WTC11 (cell line): ENCODE measurements around the gene NDST3.

ENCODE experiments used
- CBFB ChIP-seq: sonication (generic); formaldehyde crosslinking; IDR thresholded peaks from 2 replicates; pipeline ENCODE4 v1.8.1; 2022; ENCODE audit warnings: mild to moderate bottlenecking, low read depth, missing genetic modification reagents
- CREM ChIP-seq: sonication (generic); formaldehyde crosslinking; IDR thresholded peaks from 2 replicates; pipeline ENCODE4 v1.8.1; 2022; ENCODE audit warnings: mild to moderate bottlenecking, missing genetic modification reagents, moderate library complexity
- ELF4 ChIP-seq: sonication (generic); formaldehyde crosslinking; IDR thresholded peaks from 2 replicates; pipeline ENCODE4 v1.8.1; 2022; ENCODE audit warnings: low read depth, mild to moderate bottlenecking, moderate library complexity, missing genetic modification reagents
- JUN ChIP-seq: sonication (generic); formaldehyde crosslinking; IDR thresholded peaks from 2 replicates; pipeline ENCODE4 v1.8.0; 2023; ENCODE audit warnings: mild to moderate bottlenecking, missing genetic modification reagents
- NFE2L1 ChIP-seq: sonication (generic); formaldehyde crosslinking; IDR thresholded peaks from 2 replicates; pipeline ENCODE4 v1.8.1; 2023; ENCODE audit warnings: missing genetic modification reagents
- SP1 ChIP-seq: sonication (generic); formaldehyde crosslinking; conservative IDR thresholded peaks from 2 replicates; pipeline ENCODE4 v1.8.1; 2022; ENCODE audit warnings: missing genetic modification reagents
- ZNF138 ChIP-seq: sonication (generic); formaldehyde crosslinking; conservative IDR thresholded peaks from 2 replicates; pipeline ENCODE4 v1.8.1; 2022; ENCODE audit warnings: mild to moderate bottlenecking, moderate library complexity, missing genetic modification reagents
- ZNF263 ChIP-seq: sonication (generic); formaldehyde crosslinking; IDR thresholded peaks from 2 replicates; pipeline ENCODE4 v1.8.1; 2022; ENCODE audit warnings: low read depth, mild to moderate bottlenecking, moderate library complexity, missing genetic modification reagents
- TF ChIP-seq, protein P1 (sequence below): fragments of 200-600 bp; IDR thresholded peaks from 2 replicates; pipeline ENCODE4 v1.8.0; 2022; ENCODE audit warnings: antibody characterized with exemption
- TF ChIP-seq, protein P2 (sequence below): sonication (generic); formaldehyde crosslinking; IDR thresholded peaks from 2 replicates; pipeline ENCODE4 v1.8.1; 2022; ENCODE audit warnings: low read depth, missing genetic modification reagents, borderline replicate concordance
- TF ChIP-seq, protein P3 (sequence below): sonication (generic); formaldehyde crosslinking; IDR thresholded peaks from 2 replicates; pipeline ENCODE4 v1.8.0; 2022; ENCODE audit warnings: mild to moderate bottlenecking, missing genetic modification reagents
- TF ChIP-seq, protein P4 (sequence below): sonication (generic); formaldehyde crosslinking; IDR thresholded peaks from 2 replicates; pipeline ENCODE4 v1.8.0; 2022; ENCODE audit warnings: mild to moderate bottlenecking, missing genetic modification reagents
- TF ChIP-seq, protein P5 (sequence below): sonication (generic); formaldehyde crosslinking; IDR thresholded peaks from 2 replicates; pipeline ENCODE4 v1.8.0; 2022; ENCODE audit warnings: mild to moderate bottlenecking, missing genetic modification reagents

DNA sequence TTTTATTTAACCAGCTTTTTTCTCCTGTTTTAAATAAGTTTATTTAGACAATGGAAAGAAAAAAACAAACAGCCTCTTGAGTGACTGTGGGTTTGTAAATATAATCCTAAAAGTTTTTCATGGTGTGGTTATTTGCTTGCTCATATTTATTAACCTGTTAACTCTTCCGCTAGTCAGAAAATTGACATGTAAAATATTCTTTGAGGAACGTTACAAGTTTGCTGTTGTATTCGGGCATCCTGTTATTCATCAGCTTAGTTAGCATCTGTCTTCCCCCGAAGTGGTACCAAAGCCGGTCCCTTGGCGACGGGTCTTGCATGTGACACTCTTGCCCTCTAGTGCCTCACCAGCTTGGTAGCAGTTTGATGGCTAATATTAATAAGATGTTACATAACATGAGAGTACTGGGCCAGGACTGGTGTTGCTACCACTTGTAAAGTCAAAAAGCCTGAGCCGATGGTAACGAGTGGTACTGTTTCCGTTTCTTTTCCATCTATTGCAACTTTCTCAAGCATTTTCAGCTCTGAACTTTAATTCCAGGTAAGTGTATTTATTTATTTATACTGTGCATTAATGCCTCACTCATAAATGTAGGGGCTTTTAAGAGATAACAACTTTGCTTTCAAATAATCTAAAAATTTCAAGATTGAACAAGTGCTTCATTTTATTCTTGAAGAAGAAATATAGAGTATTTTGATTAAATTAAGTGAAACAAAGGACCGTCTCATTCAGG, at the start of gene NDST3:
- TF ChIP-seq, protein P1, sequence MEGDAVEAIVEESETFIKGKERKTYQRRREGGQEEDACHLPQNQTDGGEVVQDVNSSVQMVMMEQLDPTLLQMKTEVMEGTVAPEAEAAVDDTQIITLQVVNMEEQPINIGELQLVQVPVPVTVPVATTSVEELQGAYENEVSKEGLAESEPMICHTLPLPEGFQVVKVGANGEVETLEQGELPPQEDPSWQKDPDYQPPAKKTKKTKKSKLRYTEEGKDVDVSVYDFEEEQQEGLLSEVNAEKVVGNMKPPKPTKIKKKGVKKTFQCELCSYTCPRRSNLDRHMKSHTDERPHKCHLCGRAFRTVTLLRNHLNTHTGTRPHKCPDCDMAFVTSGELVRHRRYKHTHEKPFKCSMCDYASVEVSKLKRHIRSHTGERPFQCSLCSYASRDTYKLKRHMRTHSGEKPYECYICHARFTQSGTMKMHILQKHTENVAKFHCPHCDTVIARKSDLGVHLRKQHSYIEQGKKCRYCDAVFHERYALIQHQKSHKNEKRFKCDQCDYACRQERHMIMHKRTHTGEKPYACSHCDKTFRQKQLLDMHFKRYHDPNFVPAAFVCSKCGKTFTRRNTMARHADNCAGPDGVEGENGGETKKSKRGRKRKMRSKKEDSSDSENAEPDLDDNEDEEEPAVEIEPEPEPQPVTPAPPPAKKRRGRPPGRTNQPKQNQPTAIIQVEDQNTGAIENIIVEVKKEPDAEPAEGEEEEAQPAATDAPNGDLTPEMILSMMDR: 0 out of 2 replicates have a peak, but pooled peaks have one; percentile 25
- no peak for TF ChIP-seq ELF4 (CRISPR knock-in tag)
- no peak for TF ChIP-seq JUN
- TF ChIP-seq CBFB (CRISPR knock-in tag): no peak
- TF ChIP-seq CREM (CRISPR knock-in tag): no peak
- no peak for TF ChIP-seq ZNF138
- no peak for TF ChIP-seq SP1
- TF ChIP-seq, protein P2, sequence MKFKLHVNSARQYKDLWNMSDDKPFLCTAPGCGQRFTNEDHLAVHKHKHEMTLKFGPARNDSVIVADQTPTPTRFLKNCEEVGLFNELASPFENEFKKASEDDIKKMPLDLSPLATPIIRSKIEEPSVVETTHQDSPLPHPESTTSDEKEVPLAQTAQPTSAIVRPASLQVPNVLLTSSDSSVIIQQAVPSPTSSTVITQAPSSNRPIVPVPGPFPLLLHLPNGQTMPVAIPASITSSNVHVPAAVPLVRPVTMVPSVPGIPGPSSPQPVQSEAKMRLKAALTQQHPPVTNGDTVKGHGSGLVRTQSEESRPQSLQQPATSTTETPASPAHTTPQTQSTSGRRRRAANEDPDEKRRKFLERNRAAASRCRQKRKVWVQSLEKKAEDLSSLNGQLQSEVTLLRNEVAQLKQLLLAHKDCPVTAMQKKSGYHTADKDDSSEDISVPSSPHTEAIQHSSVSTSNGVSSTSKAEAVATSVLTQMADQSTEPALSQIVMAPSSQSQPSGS: no peak
- TF ChIP-seq, protein P3, sequence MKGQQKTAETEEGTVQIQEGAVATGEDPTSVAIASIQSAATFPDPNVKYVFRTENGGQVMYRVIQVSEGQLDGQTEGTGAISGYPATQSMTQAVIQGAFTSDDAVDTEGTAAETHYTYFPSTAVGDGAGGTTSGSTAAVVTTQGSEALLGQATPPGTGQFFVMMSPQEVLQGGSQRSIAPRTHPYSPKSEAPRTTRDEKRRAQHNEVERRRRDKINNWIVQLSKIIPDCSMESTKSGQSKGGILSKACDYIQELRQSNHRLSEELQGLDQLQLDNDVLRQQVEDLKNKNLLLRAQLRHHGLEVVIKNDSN (CRISPR knock-in tag): no peak
- no peak for TF ChIP-seq ZNF263
- TF ChIP-seq, protein P4, sequence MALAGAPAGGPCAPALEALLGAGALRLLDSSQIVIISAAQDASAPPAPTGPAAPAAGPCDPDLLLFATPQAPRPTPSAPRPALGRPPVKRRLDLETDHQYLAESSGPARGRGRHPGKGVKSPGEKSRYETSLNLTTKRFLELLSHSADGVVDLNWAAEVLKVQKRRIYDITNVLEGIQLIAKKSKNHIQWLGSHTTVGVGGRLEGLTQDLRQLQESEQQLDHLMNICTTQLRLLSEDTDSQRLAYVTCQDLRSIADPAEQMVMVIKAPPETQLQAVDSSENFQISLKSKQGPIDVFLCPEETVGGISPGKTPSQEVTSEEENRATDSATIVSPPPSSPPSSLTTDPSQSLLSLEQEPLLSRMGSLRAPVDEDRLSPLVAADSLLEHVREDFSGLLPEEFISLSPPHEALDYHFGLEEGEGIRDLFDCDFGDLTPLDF (CRISPR knock-in tag): no peak
- TF ChIP-seq NFE2L1 (CRISPR knock-in tag): no peak
- TF ChIP-seq, protein P5, sequence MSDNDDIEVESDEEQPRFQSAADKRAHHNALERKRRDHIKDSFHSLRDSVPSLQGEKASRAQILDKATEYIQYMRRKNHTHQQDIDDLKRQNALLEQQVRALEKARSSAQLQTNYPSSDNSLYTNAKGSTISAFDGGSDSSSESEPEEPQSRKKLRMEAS (CRISPR knock-in tag): no peak
